Stimulated activated CD8-positive, alpha-beta memory T cell treated with anti-CD3 and anti-CD28 coated beads, Interleukin-12 subunit alpha, Interleukin-12 subunit beta, amount 100 ng/mL, for 4 hours (primary cell): ENCODE results near the gene NLRC3.
A peak's percentile ranks its signal among the peaks of the same experiment; 100 is the strongest.

ENCODE experiments used
- DNase-seq: peaks from one replicate; pipeline ENCODE4 v3.0.0-alpha.2; 2020; ENCODE audit warnings: low read depth

NLRC3 gene

DNA sequence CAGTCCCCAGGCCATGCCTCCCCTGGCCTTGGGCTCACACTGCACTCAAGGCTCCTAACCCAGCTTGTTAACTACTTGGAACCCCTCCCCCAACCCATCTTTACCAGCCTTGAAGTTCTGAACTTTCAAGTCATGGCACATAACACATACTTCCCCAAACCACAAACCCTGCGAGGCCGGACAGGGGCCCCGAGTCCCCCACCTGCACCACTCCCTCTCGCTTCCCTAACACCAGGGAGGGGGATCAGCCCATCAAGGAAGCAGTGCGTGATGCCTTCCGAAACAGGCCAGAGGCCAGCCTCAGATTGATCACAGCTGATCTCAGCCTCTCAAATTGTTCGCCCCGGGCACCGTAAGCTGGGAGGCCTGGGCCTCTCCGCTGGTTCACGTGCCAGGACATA, 3.0 kb upstream of the NLRC3 start:
- no peak for DNase-seq

DNA sequence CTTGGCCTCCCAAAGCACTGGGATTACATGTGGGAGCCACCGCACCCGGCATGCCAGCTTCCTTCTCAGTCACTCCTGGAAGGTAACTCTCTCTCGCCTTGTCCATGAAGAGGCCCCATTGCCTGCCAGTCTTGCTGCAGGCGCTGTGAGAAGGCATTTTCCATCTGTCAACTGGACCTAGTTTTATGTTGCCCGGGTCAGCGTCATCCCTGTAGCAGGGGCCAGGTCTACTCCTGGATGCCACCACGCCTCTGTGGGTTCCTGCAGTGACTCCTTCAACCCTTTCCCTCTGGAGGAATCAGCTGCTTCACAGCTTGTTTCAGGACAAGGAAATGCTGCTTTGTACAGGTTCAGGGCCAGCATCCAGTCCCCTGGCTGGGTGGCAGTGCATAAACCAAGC, 2.6 kb upstream of the NLRC3 start:
- no peak for DNase-seq

DNA sequence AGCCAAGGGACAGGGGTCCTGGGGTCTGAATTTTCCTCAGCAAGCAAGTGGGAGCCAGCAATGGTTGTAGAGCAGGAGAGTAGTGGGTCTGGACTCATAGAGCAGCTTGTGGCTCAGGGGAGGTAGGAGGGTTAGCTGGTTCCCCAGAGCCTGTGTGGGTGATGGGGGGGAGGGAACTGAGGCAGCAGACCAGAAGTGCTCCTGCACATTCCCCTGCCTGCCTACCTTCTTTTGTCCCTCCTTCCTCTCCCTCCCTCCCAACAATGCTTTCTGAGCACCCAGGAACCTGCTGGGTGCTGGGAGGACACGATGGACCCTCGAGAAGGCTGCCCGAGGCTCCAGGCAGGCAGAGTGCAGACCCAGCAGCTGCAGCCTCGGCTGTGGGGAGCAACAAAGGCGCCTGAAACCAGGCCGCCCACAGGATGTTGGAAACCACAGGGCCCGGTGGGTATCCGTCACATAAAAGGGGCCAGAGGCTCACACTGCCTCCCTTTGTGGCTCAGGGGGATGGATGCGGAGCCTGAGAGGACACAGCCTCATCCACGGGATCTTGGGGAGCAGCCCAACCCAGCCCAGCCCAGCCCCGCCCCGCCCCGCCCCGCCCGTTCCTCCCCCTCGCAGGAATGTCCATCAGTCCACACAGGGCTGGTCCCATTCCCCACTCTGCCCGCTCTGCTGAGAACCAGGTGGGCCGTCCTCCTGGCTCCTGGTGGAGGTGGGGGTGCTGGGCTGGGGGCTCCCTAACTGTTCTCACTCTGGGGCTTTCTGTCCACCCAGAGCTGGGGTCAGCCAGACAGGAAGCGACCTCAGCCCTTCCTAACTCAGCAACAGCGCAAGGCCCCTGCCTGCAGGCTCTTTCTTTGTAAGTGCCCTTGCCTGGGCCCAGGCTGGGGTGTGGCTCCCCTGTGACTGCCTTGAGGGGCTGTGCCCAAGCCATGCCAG, 1.7 kb upstream of the NLRC3 start:
- DNase-seq: peak; percentile 35

DNA sequence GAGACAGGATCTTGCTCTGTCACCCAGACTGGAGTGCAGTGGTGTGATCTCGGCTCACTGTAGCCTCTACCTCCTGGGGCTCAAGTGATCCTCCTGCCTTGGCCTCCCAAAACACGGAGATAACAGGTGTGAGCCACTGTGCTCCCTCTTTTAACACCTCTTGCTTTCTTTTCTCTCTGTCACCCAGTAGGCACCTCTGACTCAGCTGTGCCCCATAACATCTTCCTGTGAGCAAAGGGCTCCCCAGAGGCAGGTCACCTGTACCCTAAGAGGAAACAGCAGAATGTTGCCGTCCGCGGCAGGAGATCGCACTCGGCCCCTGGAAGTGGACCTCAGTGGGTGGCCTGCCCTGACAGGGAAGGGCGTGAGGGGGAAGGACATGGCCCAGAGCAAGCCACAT, 918 bp upstream of the NLRC3 start:
- DNase-seq: peak; percentile 23

DNA sequence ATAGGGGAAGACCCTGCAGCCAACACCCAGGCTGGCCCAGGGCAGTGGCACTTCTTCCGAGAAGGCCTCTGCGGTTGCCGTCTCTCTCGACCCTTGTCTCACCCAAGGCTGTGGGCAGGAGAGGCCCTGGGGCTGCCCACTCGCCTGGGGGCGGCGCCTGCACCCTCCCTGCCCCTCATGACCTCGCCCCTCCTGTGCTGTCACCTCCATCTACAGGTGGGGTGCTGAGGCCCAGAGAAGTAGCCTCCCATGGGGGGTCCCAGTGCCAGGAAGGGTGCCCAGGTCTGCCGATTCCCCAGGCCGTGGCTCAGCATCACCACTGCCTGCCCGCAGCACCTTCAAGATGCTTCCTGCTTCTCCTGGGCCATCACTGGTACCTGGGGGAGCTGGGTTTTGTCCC, 992 bp downstream of the NLRC3 start:
- DNase-seq: no peak

DNA sequence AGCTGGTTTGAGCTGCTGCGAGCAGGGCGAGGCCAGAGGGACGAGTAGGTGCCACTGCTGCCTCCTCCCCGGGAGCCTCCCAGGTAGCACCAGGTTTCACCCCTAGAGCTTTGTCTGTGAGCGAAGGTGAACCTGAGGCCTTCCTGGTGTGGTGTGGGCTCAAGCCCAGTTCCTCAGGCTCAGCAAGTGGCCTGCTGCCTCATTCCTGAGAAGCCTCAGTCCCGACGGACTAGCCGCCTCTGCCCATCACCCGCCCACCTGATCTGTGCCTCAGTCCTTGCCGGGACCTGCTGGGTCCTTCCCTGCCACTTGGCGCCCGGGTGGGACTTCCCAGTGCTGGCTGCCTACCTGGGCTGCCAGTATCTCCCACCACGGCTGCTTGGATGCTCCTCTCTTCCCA, 1.7 kb downstream of the NLRC3 start:
- DNase-seq: no peak

DNA sequence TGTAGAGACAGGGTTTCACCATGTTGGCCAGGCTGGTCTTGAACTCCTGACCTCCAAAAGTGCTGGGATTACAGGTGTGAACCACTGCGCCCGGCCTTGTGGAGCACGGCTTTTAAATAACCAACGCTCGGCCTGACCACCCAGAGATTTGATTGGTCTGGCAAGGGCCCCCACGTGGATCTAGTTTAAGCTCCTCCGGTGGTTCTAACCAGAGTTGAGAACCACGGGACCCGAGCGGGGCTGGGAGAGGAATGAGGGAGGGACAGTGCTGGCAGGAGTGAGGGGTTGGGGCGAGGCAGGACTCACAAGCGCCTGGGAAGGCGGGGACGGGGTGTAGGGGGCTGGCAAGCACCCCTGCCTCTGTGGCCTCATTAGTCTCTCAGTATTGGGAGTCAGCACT, 3.0 kb downstream of the NLRC3 start:
- no peak for DNase-seq

DNA sequence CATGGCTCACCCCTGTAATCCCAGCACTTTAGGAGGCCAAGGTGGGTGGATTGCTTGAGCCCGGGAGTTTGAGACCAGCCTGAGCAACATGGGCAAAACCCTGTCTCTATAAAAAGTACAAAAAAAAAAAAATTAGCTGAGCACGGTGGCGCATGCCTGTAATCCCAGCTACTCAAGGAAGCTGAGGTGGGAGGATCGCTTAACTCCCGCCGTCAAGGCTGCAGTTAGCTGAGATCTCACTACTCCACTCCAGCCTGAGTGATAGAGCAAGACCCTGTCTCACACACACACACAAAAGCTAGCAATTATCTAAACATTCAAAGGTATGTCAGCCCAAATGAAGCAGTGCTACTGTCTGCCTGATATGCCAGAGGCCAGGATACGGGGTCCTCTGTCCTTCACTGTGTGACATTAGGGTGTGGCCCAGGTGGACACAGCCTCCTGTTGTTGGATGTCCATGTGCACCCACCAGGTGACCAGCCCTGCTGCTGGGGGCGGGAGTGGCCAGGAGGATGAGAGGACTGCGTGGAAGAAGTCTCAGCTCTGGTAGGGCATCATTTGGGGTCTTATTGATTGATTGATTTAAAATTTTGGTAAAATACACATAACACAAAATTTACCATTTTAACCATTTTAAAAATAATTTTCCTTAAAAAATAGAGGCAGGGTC, 3.9 kb downstream of the NLRC3 start:
- DNase-seq: no peak

DNA sequence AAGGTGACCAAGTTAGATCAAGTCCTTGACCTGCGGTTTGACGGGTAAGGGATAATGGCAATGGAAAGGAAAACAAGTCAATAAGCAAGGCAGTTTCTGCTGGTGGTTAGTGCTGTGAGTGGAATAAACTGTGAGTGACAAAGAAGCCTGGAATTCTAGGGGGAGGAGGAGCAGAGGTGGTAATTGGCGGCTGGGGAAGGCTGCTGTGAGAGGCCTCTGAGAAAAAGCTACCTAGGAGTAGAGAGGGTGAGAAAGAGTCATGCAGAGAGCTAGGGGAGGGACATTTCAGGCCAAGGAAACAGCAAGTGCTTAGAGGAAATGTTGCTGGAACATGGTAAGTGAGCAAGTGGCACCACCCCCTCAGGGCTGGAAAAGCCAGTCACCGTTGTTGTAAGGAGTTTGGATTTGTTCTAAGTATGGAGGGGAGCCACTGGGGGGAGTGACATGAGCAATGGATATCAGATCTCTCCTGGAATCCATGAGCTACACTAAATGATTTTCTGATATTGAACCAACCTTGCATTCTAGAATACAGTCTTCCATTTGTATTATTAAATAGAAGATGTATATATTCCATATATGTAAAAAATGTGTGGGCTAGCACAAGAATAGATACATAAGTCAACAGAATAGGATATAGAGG, 6.7 kb downstream of the NLRC3 start:
- DNase-seq: no peak

DNA sequence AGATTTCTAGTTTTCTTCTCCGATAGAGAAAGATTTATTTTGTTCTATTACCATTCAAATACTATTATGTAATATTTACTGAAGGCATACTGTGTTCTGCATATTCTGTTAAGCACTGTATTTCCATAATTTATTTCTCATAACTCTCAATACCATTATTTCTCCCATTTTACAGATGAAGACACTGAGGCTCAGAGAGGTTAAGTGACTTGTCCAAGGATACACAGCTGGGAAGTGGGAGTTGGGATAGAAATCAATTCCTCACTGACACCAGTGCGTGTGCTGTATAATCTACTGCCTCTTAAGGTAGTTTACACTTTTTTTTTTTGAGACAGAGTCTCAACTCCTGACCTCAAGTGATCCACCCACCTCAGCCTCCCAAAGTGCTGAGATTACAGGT, 7.4 kb downstream of the NLRC3 start:
- DNase-seq: no peak

DNA sequence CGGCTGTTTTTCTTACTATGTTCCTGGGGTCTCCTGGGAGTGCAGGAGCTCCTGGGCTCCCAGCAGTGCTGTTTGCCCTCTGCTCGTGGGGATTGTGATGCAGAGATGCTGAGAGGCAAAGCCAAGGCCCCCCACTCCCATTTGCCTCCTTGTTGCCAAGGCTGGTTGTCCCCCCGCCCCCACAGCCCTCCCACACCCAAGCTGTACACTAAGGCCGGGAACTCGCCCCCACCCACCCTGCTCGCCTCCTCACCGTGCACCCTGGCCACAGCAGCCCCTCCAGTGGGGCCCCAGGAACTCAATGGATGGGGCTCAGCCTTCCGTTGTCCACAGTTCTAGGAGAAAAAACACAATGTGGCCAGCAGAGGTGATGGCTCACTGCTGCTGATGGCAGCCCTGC, 10.2 kb downstream of the NLRC3 start:
- DNase-seq: no peak

DNA sequence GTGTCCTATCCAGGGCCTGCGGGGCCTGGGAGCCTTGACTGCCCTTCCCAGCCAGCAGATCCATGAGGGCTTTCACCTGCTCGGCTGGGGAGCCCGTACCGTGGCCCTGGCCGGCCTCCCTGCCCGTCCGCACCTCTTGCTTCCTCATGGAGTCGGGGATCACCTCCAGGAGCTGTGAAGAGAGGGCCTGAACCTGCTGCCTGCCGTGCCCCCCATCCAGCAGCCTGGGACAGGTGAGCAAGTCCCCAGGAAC, 12.4 kb downstream of the NLRC3 start:
- DNase-seq: no peak

DNA sequence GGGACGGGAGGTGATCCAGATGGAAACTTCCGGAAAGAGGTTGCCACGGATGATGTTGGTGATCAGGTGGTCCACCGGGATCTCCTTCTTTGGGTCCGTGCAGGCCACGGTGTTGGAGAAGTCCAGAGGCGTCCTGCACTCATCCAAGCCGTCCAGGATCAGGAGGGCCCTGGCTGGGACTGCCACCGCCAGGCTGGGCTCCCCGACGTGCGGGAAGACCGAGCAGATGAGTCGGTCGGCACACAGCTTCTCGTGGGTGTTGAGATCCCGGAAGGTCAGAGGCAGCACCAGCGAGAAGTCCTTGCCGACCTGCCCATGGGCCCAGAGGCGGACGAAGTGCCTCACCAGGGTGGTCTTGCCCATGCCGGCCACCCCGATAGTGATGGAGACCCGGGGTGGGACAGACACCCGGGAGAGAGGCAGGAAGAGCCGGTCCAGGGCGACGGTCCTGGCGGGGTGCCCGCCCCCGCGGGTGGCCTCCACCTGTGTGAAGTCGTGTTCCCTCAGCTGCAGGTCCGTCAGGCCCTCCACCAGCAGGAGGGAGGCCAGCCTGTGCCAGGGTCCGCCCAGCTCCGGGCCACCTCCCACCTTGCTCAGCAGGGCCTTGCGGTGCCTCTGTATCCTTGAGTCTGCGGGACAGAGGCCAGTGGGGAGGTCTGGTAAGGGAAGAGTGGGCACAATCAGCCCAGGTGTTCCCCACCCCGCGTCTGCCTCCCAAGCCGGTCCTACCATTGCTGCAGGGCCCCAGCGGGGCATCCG, 12.9 kb downstream of the NLRC3 start:
- no peak for DNase-seq

DNA sequence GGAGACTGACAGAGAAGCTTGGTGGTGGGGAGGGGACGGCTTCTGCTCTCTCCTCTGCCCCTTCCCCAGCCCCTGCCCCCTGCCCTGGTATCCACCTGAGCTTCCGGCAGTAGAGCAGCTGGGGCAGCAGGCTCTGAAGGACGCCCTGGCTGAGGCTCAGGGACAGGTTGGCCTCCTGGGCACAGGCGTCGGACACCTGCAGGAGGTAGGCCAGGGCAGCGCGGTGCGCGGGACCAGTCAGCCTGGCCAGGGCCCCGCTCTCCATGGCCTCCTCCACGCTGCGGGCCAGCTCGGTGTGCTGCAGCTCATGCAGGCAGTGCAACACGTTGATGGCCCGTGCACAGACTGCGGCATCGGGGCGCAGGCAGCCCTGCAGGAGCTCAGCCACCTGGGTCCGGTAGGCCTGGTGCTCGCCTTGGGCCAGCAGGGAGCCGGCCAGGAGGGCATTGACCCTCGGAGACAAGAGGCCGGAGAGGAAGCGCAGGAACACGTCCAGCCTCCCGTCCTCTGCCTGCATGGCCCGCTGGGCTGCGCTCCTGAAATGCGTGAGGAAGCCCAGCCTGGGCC, 14.2 kb downstream of the NLRC3 start:
- DNase-seq: no peak

DNA sequence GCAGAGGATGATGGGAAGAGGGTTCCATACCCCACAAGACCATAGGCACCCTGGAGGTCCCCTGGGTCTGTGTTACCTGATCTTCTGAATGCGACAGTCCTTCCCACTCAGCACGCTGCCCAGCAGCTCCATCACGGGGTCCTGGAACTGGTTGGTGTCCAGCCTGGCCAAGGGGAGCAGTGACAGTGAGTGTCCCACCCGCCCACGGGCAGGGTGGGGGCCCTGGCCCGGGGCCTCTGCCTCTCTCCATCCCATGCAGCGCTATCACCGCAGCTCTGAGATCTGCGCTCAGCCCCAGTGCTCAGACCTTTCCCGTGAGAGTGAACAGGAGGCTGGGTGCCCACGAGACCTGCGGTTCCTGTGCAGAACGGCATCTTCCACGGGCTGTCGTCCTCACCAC, 15.6 kb downstream of the NLRC3 start:
- no peak for DNase-seq

DNA sequence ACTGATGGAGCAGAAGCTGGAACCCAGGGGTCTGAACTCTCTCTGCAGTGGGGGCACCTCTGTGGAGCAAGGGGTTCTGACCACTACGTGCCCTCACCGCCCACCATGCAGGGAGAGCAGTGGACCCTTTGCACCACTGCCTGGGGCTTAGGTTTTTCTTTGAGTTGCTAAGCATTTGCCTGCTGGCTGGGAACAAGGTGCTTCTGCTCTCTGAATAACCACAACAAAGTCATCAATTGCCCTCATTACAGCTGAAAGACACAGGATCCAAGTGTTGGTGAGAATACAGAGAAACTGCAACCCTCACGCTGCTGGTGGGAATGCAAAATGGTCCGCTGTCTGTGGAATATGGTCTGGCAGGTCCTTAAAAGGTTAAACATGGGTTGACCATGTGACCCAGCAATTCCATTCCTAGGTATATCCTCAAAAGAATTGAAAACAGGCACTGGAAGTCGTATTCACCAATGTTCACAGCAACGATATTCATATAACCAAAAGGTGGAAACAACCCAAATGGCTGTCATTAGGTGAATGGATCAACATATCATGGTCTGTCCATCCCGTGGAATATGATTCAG, 22.8 kb downstream of the NLRC3 start:
- DNase-seq: no peak

DNA sequence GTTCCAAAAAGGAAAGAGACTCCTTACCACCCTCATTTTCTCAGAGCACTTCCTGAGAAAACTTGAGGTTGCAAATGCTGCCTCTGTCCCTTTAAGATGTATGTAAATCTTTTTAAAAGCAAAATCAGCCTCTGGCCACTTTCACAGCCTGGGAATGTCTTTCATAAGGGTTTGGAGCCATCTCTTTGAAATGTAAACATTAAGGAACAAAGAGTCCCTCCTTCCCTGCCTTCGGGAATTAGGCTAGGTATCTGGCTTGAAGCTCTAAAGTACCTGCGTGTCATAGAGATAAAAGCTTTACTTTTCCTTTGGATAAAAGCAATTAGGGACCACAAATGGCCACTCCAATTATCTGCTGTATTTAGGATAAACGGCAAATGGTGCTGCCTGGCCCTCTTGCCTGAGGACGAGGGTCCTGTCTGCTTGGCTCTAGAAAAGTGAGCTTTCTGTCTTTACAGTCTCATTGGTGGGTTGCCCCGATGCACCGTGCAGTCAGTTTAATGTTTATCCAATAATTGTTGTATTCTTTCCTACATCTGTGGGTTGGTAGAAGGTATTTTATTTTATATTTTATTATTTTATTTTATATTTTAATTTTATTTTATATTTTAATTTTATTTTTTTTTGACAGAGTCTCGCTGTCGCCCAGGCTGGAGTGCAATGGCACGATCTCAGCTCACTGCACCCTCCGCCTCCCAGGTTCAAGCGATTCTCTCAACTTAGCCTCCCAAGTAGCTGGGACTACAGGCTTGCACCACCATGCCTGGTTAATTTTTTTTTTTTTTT, 23.9 kb downstream of the NLRC3 start:
- DNase-seq: no peak

DNA sequence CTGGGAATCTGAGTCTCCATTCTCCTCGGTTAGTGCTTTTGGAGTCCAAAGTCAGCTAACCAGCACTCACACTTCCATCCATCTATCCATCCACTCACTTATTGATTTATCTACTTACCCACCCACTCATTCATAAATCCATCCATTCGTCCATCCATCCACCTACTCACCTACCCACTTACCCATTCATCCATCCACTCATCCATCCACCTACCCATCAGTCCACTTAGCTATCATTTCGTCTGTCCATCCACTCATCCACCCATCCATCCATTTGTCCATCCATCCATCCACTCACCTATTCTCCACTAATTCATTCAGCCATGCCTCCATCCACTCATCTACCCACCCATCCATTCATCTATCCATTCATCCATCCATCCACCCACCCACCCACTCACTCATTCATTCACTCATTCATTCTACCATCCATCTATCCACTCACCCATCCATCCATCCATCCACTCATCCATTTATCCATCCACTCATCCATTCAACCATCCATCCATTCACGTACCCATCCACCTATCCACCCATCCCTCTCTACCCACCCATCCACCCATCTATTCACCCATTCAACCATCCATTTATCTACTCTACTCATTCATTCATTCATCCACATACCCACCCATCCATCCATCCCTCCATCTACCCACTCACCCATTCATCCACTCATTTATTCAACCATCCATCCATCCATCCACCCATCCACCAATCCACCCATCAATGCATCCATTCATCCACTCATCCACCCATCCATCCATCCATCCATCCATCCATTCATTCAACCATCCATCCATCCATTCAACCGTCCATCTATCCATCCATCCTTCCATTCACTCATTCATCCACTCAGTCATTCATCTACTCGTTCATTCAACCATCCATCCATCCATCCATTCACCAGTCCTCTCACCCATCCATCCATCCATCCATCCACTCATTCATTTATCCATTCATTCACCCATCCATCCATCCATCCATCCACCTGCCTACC, 26.1 kb downstream of the NLRC3 start:
- no peak for DNase-seq

DNA sequence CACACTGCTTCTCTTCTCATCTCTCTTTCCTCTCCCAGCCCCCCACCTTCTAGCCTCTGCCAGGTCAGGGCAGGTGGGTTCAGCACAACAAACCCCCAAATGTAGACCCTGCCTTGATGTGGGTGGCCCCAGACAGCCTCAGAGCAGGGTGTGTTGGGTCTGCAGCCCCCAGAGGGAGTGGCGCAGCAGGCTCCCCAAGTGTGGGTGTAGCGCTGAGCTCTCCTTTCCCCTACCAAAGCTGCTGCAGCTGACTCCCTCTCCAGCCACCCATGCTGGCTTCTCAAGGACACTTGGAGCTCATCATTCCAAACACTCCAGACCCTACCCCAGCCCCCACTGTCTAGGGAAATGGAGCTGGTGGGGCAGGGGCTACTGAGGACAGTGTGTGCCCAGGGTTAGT, 27.3 kb downstream of the NLRC3 start:
- no peak for DNase-seq

DNA sequence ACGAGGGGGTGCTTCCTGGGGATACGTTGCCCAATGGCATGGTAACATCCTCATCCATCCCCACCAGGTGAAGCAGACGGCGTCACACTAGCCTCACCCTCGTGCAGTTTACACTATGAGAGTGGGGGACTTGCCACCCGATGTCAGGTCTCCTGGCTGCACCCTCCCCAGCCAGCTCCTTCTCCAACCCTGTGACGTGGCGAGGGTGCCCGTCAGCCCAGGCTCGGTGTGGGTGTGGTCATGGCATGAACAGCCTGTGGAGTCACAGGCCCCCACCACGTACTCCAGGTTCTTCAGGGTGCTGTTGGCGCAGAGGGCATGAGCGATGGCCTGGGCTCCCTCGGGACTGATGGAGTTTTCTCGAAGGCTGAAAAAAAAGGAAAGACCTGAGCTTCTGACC, 28.3 kb downstream of the NLRC3 start:
- DNase-seq: no peak
